IMR-90 (cell line): ENCODE data around the gene NCKAP5L.

Experiments used
- CTCF ChIP-seq: conservative IDR thresholded peaks from 2 replicates; pipeline ENCODE4 v1.5.1; 2012; ENCODE audit warnings: mild to moderate bottlenecking, low read depth, low read length, improper control_type of control experiment
- MAFK ChIP-seq: IDR thresholded peaks from 2 replicates; pipeline ENCODE4 v1.6.1; 2012; ENCODE audit warnings: low read depth, low read length, improper control_type of control experiment
- MXI1 ChIP-seq: IDR thresholded peaks from 2 replicates; pipeline ENCODE4 v1.6.1; 2012; ENCODE audit warnings: low read depth, mild to moderate bottlenecking, low read length, moderate library complexity, borderline replicate concordance
- RAD21 ChIP-seq: IDR thresholded peaks from 2 replicates; pipeline ENCODE4 v1.6.1; 2012; ENCODE audit warnings: low read length, improper control_type of control experiment

GRCh38 chr12:49776413-49776812 lies 51.8 kb downstream of the NCKAP5L start:
- TF ChIP-seq CTCF (peak; percentile 86), MAFK (no peak), RAD21 (peak; percentile 93), MXI1 (no peak)
